ENCODE measurements around the gene ELMO1.

GRCh38 chr7:37481722-37482288 lies 33.1 kb upstream of the ELMO1 start:
- TF ChIP-seq CEBPB (IDR thresholded peaks at IDR 0.05; ENCODE audit: borderline replicate concordance in 1 of 2, low read depth in 2 of 2, low read length in 2 of 2): no peak
- no peak for TF ChIP-seq MTA3 (IDR thresholded peaks at IDR 0.05; ENCODE audit: borderline replicate concordance, low read length)
- no peak for TF ChIP-seq ZBTB4 (CRISPR knock-in tag; IDR thresholded peaks at IDR 0.05)
- no peak for TF ChIP-seq EGR1 (IDR thresholded peaks at IDR 0.05; ENCODE audit: borderline replicate concordance in 1 of 2, low read depth in 2 of 2, low read length in 2 of 2)
- TF ChIP-seq EZH2 (IDR thresholded peaks at IDR 0.05; ENCODE audit: borderline replicate concordance, control insufficient read depth, low read depth, low read length): no peak
- TF ChIP-seq RAD21 (IDR thresholded peaks at IDR 0.05; ENCODE audit: insufficient read depth, low read depth, low read length): no peak
- no peak for TF ChIP-seq BRCA1 (IDR thresholded peaks at IDR 0.05; ENCODE audit: low read depth, low read length)
- TF ChIP-seq MXI1 (IDR thresholded peaks at IDR 0.05; ENCODE audit: low read depth, low read length): no peak
- no peak for TF ChIP-seq CTCF (IDR thresholded peaks at IDR 0.05 in 2 of 3, conservative IDR thresholded peaks at IDR 0.05 in 1 of 3; ENCODE audit: control insufficient read depth in 2 of 3, extremely low read depth in 1 of 3, insufficient read depth in 1 of 3, low read depth in 3 of 3, low read length in 3 of 3)

Data from GM12878 (cell line).